ENCODE data around the gene FGD3.

DNA sequence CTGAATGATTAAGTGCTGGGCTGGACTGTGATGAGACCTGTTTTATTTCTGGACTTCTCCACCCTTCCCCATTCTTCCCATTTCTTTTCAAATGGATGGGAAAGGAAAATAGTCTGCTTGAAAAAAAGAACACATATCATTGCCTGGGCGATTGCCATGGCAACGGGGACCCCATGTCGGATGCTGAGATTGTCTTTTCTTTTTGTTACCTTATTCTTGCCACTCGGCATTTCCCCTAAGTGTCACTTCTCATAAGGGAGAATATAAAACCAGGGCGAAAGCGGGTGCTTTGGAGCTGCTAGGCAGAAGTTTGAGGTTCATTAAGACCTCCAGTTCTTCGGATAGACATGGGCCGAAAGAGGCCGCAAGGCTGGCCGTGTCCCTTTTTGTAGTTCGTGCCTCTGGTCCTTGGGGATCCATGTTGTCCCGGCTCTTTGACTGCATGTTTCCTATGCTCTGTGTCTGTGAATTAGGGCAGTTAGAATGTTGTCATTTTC is 763 bp downstream of the FGD3 start:
- TF ChIP-seq, protein P1, sequence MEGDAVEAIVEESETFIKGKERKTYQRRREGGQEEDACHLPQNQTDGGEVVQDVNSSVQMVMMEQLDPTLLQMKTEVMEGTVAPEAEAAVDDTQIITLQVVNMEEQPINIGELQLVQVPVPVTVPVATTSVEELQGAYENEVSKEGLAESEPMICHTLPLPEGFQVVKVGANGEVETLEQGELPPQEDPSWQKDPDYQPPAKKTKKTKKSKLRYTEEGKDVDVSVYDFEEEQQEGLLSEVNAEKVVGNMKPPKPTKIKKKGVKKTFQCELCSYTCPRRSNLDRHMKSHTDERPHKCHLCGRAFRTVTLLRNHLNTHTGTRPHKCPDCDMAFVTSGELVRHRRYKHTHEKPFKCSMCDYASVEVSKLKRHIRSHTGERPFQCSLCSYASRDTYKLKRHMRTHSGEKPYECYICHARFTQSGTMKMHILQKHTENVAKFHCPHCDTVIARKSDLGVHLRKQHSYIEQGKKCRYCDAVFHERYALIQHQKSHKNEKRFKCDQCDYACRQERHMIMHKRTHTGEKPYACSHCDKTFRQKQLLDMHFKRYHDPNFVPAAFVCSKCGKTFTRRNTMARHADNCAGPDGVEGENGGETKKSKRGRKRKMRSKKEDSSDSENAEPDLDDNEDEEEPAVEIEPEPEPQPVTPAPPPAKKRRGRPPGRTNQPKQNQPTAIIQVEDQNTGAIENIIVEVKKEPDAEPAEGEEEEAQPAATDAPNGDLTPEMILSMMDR (IDR thresholded peaks at IDR 0.05): no peak
- TF ChIP-seq POLR2A (IDR thresholded peaks at IDR 0.05): no peak
